H1 (cell line): ENCODE results near the gene PRRX1. TPM values are rescaled to one million over a fixed set of nuclear protein-coding genes. Genes with fewer than 3 reads are reported as not detected.

Source experiments
- CTCF ChIA-PET: fragments of 300-600 bp; sonication (Branson Sonifier 250); formaldehyde crosslinking; loops from one replicate; lab custom pipeline; 2021; ENCODE audit not compliant: partially characterized antibody; lab: Charles Lee
- POLR2A ChIA-PET: fragments of 300-600 bp; sonication (Branson Sonifier 250); formaldehyde crosslinking; loops from one replicate; lab custom pipeline; 2021; ENCODE audit warnings: inconsistent platforms; ENCODE audit not compliant: partially characterized antibody; lab: Charles Lee
- DNase-seq, 2 experiments: peaks; one replicate each; pipeline versions ENCODE4 v3.0.0 to v3.0.0-alpha.2; 2010 to 2022; ENCODE audit warnings: low spot score in 2 of 2, low read depth in 1 of 2, mixed read lengths in 1 of 2
- FAIRE-seq: peaks from 2 replicates; lab custom pipeline; 2011; peaks lifted over from hg19 to GRCh38; lab: Jason Lieb, UNC
- H2AFZ ChIP-seq: 2 replicates; pipeline ENCODE4 v1.8.1; 2012; ENCODE audit warnings: low read length, inconsistent platforms
- H2AK5ac ChIP-seq: 2 replicates; pipeline ENCODE4 v1.6.1; 2013; ENCODE audit warnings: low read depth, low read length
- H2BK120ac ChIP-seq: replicated peaks from 2 replicates; pipeline ENCODE3; 2013; ENCODE audit warnings: low read depth, low read length, inconsistent platforms
- H2BK12ac ChIP-seq: 2 replicates; pipeline ENCODE4 v1.6.1; 2013; ENCODE audit warnings: low read depth, low read length
- H2BK15ac ChIP-seq: 2 replicates; pipeline ENCODE4 v1.6.1; 2013; ENCODE audit warnings: low read length
- H2BK20ac ChIP-seq: 2 replicates; pipeline ENCODE4 v1.6.1; 2013; ENCODE audit warnings: low read length
- H2BK5ac ChIP-seq: 2 replicates; pipeline ENCODE4 v1.6.1; 2013; ENCODE audit warnings: low read depth, low read length
- H3K14ac ChIP-seq: 2 replicates; pipeline ENCODE4 v1.6.1; 2013; ENCODE audit warnings: inconsistent platforms; ENCODE audit not compliant: insufficient read length
- H3K18ac ChIP-seq: 2 replicates; pipeline ENCODE4 v1.6.1; 2013; ENCODE audit warnings: low read length; ENCODE audit errors: extremely low read depth
- H3K23ac ChIP-seq: 2 replicates; pipeline ENCODE4 v1.6.1; 2013; ENCODE audit warnings: inconsistent platforms; ENCODE audit not compliant: insufficient read length
- H3K23me2 ChIP-seq: 2 replicates; pipeline ENCODE4 v1.6.1; 2013; ENCODE audit warnings: low read depth, low read length
- H3K27ac ChIP-seq: 2 replicates; pipeline ENCODE4 v1.6.1; 2011; ENCODE audit warnings: low read depth, low read length, inconsistent platforms
- H3K27me3 ChIP-seq, 4 experiments: replicated peaks in 1 of 4; 1 replicate in 1 of 4; 2 replicates in 3 of 4; pipeline versions ENCODE4 v1.6.1 to v1.8.1; 2011 to 2013; ENCODE audit warnings: low read length in 3 of 4, mild to moderate bottlenecking in 3 of 4, inconsistent platforms in 2 of 4, mixed read lengths in 2 of 4, moderate library complexity in 1 of 4; ENCODE audit not compliant: control insufficient read depth in 3 of 4, insufficient read depth in 3 of 4; ENCODE audit errors: extremely low read depth in 1 of 4
- H3K36me3 ChIP-seq, 4 experiments: 2 replicates each; pipeline versions ENCODE4 v1.6.1 to v1.8.1; 2011 to 2013; ENCODE audit warnings: mild to moderate bottlenecking in 4 of 4, low read length in 3 of 4, moderate library complexity in 2 of 4, control low read depth in 1 of 4, inconsistent platforms in 1 of 4; ENCODE audit not compliant: insufficient read depth in 4 of 4, control insufficient read depth in 2 of 4
- H3K4ac ChIP-seq: replicated peaks from 2 replicates; pipeline ENCODE3; 2013; ENCODE audit warnings: low read length, low read depth, mixed read lengths, inconsistent platforms; ENCODE audit not compliant: insufficient read length
- H3K4me1 ChIP-seq, 4 experiments: replicated peaks in 1 of 4; 1 replicate in 1 of 4; 2 replicates in 3 of 4; pipeline versions ENCODE4 v1.6.1 to v1.8.1; 2011 to 2013; ENCODE audit warnings: low read length in 3 of 4, inconsistent platforms in 2 of 4, mixed read lengths in 1 of 4; ENCODE audit not compliant: insufficient read depth in 4 of 4, control insufficient read depth in 3 of 4
- H3K4me2 ChIP-seq, 2 experiments: 2 replicates each; pipeline versions ENCODE4 v1.6.1 to v1.8.1; 2011 to 2013; ENCODE audit warnings: low read depth in 2 of 2, low read length in 2 of 2, control low read depth in 1 of 2, inconsistent platforms in 1 of 2, mild to moderate bottlenecking in 1 of 2; ENCODE audit not compliant: insufficient read depth in 1 of 2
- H3K4me3 ChIP-seq, 4 experiments: fragments of 200-600, 300-600 bp in 1 of 4; sonication (generic), shearing (Covaris generic), sonication (Bioruptor Twin) in 1 of 4; 2 replicates each; pipeline versions ENCODE4 v1.5.1 to v1.8.1; 2011 to 2016; ENCODE audit warnings: low read length in 4 of 4, low read depth in 3 of 4, control low read depth in 2 of 4, inconsistent platforms in 2 of 4, mild to moderate bottlenecking in 2 of 4, mixed read lengths in 1 of 4, moderate library complexity in 1 of 4; ENCODE audit not compliant: insufficient read depth in 2 of 4; ENCODE audit errors: extremely low read depth in 1 of 4
- H3K56ac ChIP-seq: replicated peaks from 2 replicates; pipeline ENCODE3; 2013; ENCODE audit warnings: low read depth, mild to moderate bottlenecking, mixed read lengths, low read length, inconsistent platforms; ENCODE audit not compliant: insufficient read length
- H3K79me1 ChIP-seq: 2 replicates; pipeline ENCODE4 v1.6.1; 2013; ENCODE audit warnings: low read depth, low read length, control low read depth
- H3K79me2 ChIP-seq, 2 experiments: 2 replicates each; pipeline versions ENCODE4 v1.6.1 to v1.8.1; 2012 to 2013; ENCODE audit warnings: low read length in 2 of 2, mild to moderate bottlenecking in 2 of 2, inconsistent platforms in 1 of 2; ENCODE audit not compliant: insufficient read depth in 2 of 2, control insufficient read depth in 1 of 2
- H3K9ac ChIP-seq, 4 experiments: replicated peaks in 1 of 4; 1 replicate in 1 of 4; 2 replicates in 3 of 4; pipeline versions ENCODE4 v1.6.1 to v1.8.1; 2011 to 2013; ENCODE audit warnings: low read depth in 3 of 4, low read length in 3 of 4, control low read depth in 2 of 4, mild to moderate bottlenecking in 2 of 4, moderate library complexity in 2 of 4, inconsistent platforms in 1 of 4; ENCODE audit errors: extremely low read depth in 1 of 4
- H3K9me3 ChIP-seq, 2 experiments: 2 replicates each; pipeline versions ENCODE4 v1.6.1 to v1.8.1; 2012 to 2013; ENCODE audit warnings: mild to moderate bottlenecking in 2 of 2, moderate library complexity in 2 of 2, control low read depth in 1 of 2, inconsistent platforms in 1 of 2, low read depth in 1 of 2, low read length in 1 of 2, mixed read lengths in 1 of 2; ENCODE audit not compliant: insufficient read depth in 2 of 2
- H4K20me1 ChIP-seq, 2 experiments: replicated peaks in 1 of 2; 2 replicates each; pipeline versions ENCODE3 to v1.8.1; 2011 to 2013; ENCODE audit warnings: inconsistent platforms in 2 of 2, low read length in 2 of 2, mild to moderate bottlenecking in 1 of 2; ENCODE audit not compliant: insufficient read depth in 2 of 2, control insufficient read depth in 1 of 2
- H4K5ac ChIP-seq: 2 replicates; pipeline ENCODE4 v1.6.1; 2013; ENCODE audit warnings: low read length, low read depth, mixed read lengths, inconsistent platforms; ENCODE audit not compliant: insufficient read length
- H4K8ac ChIP-seq: 2 replicates; pipeline ENCODE4 v1.8.0; 2013; ENCODE audit warnings: mild to moderate bottlenecking, moderate library complexity, low read length, inconsistent platforms; ENCODE audit not compliant: insufficient read depth; ENCODE audit errors: extremely low read depth
- H4K91ac ChIP-seq: replicated peaks from 2 replicates; pipeline ENCODE3; 2013; ENCODE audit warnings: low read length, mixed read lengths, inconsistent platforms; ENCODE audit not compliant: insufficient read length
- ASH2L ChIP-seq: fragments of 200-600, 300-600 bp; sonication (generic); IDR thresholded peaks from one replicate; pipeline ENCODE4 v1.7.1; 2017; ENCODE audit warnings: low read length
- CBX5 ChIP-seq: fragments of 300-800, 300-1000 bp; sonication (generic); IDR thresholded peaks from 2 replicates; pipeline ENCODE4 v1.7.1; 2016; ENCODE audit warnings: antibody characterized with exemption, low read length, low read depth
- CHD2 ChIP-seq: IDR thresholded peaks from 2 replicates; pipeline ENCODE4 v1.6.1; 2012; ENCODE audit warnings: low read length, improper control_type of control experiment
- CTBP2 ChIP-seq: IDR thresholded peaks from 2 replicates; pipeline ENCODE4 v1.7.0; 2011; ENCODE audit warnings: borderline replicate concordance, mild to moderate bottlenecking, moderate library complexity, mixed read lengths, low read length; ENCODE audit not compliant: insufficient read depth, insufficient read length
- EGR1 ChIP-seq: IDR thresholded peaks from 2 replicates; pipeline ENCODE4 v1.6.1; 2011; ENCODE audit warnings: low read depth, low read length, borderline replicate concordance
- GTF2F1 ChIP-seq: IDR thresholded peaks from 2 replicates; pipeline ENCODE4 v1.6.1; 2012; ENCODE audit warnings: low read depth, low read length, improper control_type of control experiment, borderline replicate concordance
- KDM4A ChIP-seq: IDR thresholded peaks from one replicate; pipeline ENCODE4 v1.7.1; 2012; ENCODE audit warnings: low read depth, mild to moderate bottlenecking, moderate library complexity, low read length, inconsistent platforms; ENCODE audit not compliant: severe bottlenecking
- PHF8 ChIP-seq: fragments of 200-600 bp; sonication (generic); conservative IDR thresholded peaks from 2 replicates; pipeline ENCODE4 v1.7.1; 2012; ENCODE audit warnings: low read depth, mild to moderate bottlenecking, inconsistent platforms, low read length, moderate library complexity
- POLR2AphosphoS5 ChIP-seq: IDR thresholded peaks from 2 replicates; pipeline ENCODE4 v1.6.1; 2011; ENCODE audit warnings: low read depth, low read length
- SIX5 ChIP-seq: IDR thresholded peaks from 2 replicates; pipeline ENCODE4 v1.6.1; 2011; ENCODE audit warnings: mild to moderate bottlenecking, low read depth, low read length
- SUZ12 ChIP-seq: fragments of 200-600 bp; sonication (generic); IDR thresholded peaks from 2 replicates; pipeline ENCODE4 v1.6.1; 2012; ENCODE audit warnings: mild to moderate bottlenecking, inconsistent platforms, low read length, moderate library complexity, mixed read lengths
- TBP ChIP-seq: IDR thresholded peaks from 2 replicates; pipeline ENCODE4 v1.6.1; 2011; ENCODE audit warnings: low read depth, low read length, improper control_type of control experiment
- WGBS, 2 experiments: shearing (Covaris generic) in 1 of 2; methylation state at CpG; one replicate each; pipeline versions ENCODE4 v1.1.6 to v1.1.7; 2013 to 2015; ENCODE audit warnings: low lambda C conversion rate in 2 of 2, mixed read lengths in 2 of 2, inconsistent platforms in 1 of 2, low coverage in 1 of 2, missing lambda C conversion rate in 1 of 2; ENCODE audit not compliant: insufficient replicate concordance in 2 of 2, insufficient coverage in 1 of 2, insufficient read length in 1 of 2; ENCODE audit errors: extremely low coverage in 1 of 2, missing lambda C conversion rate in 1 of 2; 5-methylcytosine and 5-hydroxymethylcytosine counted together
- polyA plus RNA-seq, 7 experiments: library from polyadenylated mRNA; depleted of rRNA in 3 of 7; stranded (reverse) in 5 of 7; unstranded in 2 of 7; fragments of >200 nt in 5 of 7; fragments of 200-250 nt in 2 of 7; gene quantifications; 1 replicate in 5 of 7; 2 replicates in 1 of 7; 4 replicates in 1 of 7; pipeline versions ENCODE4 v1.2.1 to v1.2.3, GENCODE V29; 2011 to 2013; ENCODE audit warnings: missing spikeins in 2 of 7, mixed read lengths in 2 of 7
- total RNA-seq: library from RNA; stranded (reverse); fragmentation: NEBNext Ultra II Directional; extraction: Animal tissue kit (Norgen Biotek cat#: 25700); gene quantifications from 2 replicates; pipeline ENCODE4 v1.2.1, GENCODE V29; 2021

PRRX1 gene
- total and polyA plus RNA-seq, 2 of the 8 experiments (the other 6 are each of a cell fraction or from before 2014, with no cell fraction given): not detected

DNA sequence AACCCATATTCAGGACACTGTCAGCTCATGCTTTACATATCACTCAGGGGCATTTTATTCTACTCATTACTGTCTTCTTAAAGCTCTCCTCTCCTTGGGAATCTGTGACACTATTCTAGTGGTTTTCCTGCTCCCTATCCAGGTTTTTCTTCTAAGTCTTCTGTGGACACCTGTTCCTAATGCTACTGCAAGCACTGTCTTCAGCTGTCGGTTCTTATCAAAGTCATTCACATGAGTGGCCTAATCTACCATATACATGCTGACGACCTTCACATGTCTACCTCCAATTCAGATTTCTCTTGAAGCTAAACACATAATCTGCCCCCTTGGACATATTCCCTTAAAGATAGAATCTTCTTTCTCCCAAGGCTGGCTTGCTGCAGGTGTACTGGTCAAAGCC is 39.8 kb upstream of the PRRX1 start:
- no peaks in the 10 kb centered on the region for H3K79me2 ChIP-seq
- H3K9me3 ChIP-seq: no peaks in the 10 kb centered on the region
- no peak overlapping the region for H2BK15ac ChIP-seq
- WGBS, 2 experiments: 91% methylated on average over 2 of the region's 2 CpGs; no CpG with 5 or more reads in 1 of the 2 experiments
- DNase-seq: no peak
- no peak overlapping the region for H3K18ac ChIP-seq
- H3K27me3 ChIP-seq: no peaks in the 10 kb centered on the region
- no peak overlapping the region for H3K27ac ChIP-seq
- H3K9ac ChIP-seq: no peak overlapping the region
- no peak overlapping the region for H2BK5ac ChIP-seq
- ChIA-PET CTCF (interaction anchor here (0.6 kb wide), 1 partner anchor 184 kb away, joined by 3 read pairs; no protein-coding TSS in a partner anchor), POLR2A (no interaction called here)
- H3K4me3 ChIP-seq: no peak overlapping the region
- H2AK5ac ChIP-seq: no peak overlapping the region
- H3K14ac ChIP-seq: no peak overlapping the region
- no peaks in the 10 kb centered on the region for H3K79me1 ChIP-seq
- H2BK120ac ChIP-seq: no peak overlapping the region
- no peak for FAIRE-seq
- no peaks in the 10 kb centered on the region for H3K4me1 ChIP-seq
- no peak for TF ChIP-seq CBX5
- no peak for TF ChIP-seq SIX5
- no peak for TF ChIP-seq SUZ12
- no peak for TF ChIP-seq GTF2F1
- TF ChIP-seq CHD2: no peak
- no peak for TF ChIP-seq POLR2AphosphoS5
- no peak for TF ChIP-seq KDM4A
- no peak for TF ChIP-seq PHF8
- no peak for TF ChIP-seq ASH2L
- no peak for TF ChIP-seq EGR1
- no peak for TF ChIP-seq TBP
- TF ChIP-seq CTBP2: no peak
- H3K4me2 ChIP-seq: no peak overlapping the region
- no peaks in the 10 kb centered on the region for H3K36me3 ChIP-seq
- no peak overlapping the region for H3K23ac ChIP-seq
- no peaks in the 10 kb centered on the region for H4K20me1 ChIP-seq
- no peak overlapping the region for H4K91ac ChIP-seq
- no peak overlapping the region for H4K5ac ChIP-seq
- H3K23me2 ChIP-seq: no peaks in the 10 kb centered on the region
- no peak overlapping the region for H2BK12ac ChIP-seq
- no peak overlapping the region for H3K4ac ChIP-seq
- no peak overlapping the region for H2BK20ac ChIP-seq
- H3K56ac ChIP-seq: no peak overlapping the region
- no peak overlapping the region for H4K8ac ChIP-seq
- no peak overlapping the region for H2AFZ ChIP-seq
